HCT116 (cell line): ENCODE data around the gene GPD2. TPM values are rescaled to one million over a fixed set of nuclear protein-coding genes. Genes with fewer than 3 reads are reported as not detected.

ENCODE experiments used
- ATAC-seq: fragments of 200-7000 bp; cut with Tn5 transposase; 2 replicates; pipeline ENCODE4 v1.9.1; 2020; ENCODE audit warnings: mild to moderate bottlenecking, moderate library complexity
- BruUV-seq: library from RNA; stranded (reverse); fragments of 400-500 nt; replicated peaks from 2 replicates; lab custom pipeline; 2021; lab: Mats Ljungman, UMichigan
- CTCF ChIA-PET: fragments of 300-600 bp; sonication (Branson Sonifier 250); formaldehyde crosslinking; loops from one replicate; lab custom pipeline; 2021; ENCODE audit warnings: antibody characterized with exemption; lab: Charles Lee
- POLR2A ChIA-PET: fragments of 300-600, 350-600 bp; sonication (Branson Sonifier 250); formaldehyde crosslinking; loops from one replicate; lab custom pipeline; 2021; ENCODE audit warnings: antibody characterized with exemption; lab: Charles Lee
- RAD21 ChIA-PET, 2 experiments: fragments of 300-600 bp; sonication (Branson Sonifier 250); formaldehyde crosslinking; loops; one replicate each; lab custom pipeline; 2023; ENCODE audit warnings: low total read pairs in 2 of 2; ENCODE audit not compliant: uncharacterized antibody in 2 of 2, unreplicated experiment in 2 of 2, low non-redundant PET in 1 of 2; lab: Charles Lee
- DNase-seq: peaks from one replicate; pipeline ENCODE4 v3.0.0-alpha.2; 2010; ENCODE audit warnings: low read depth, low spot score
- H2AFZ ChIP-seq: fragments of 200-600 bp; shearing (Covaris generic), sonication (generic); 2 replicates; pipeline ENCODE4 v1.6.1; 2017; ENCODE audit warnings: low read depth, mixed run types, mixed read lengths, antibody characterized with exemption, low read length; ENCODE audit not compliant: poor library complexity, severe bottlenecking
- H3K27ac ChIP-seq: 2 replicates; pipeline ENCODE4 v1.5.1; 2012; ENCODE audit warnings: low read depth, low read length
- H3K27me3 ChIP-seq: fragments of 200-600 bp; sonication (generic); 2 replicates; pipeline ENCODE4 v1.6.1; 2016; ENCODE audit warnings: mixed run types, low read length, mixed read lengths; ENCODE audit not compliant: insufficient read depth
- H3K36me3 ChIP-seq, 2 experiments: fragments of 200-500 bp in 1 of 2; fragments of 200-600 bp in 1 of 2; sonication (Bioruptor generic) in 1 of 2; sonication (generic) in 1 of 2; 2 replicates each; pipeline versions ENCODE4 v1.5.1 to v1.6.1; 2014 to 2016; ENCODE audit warnings: low read length in 2 of 2, inconsistent platforms in 1 of 2, mixed read lengths in 1 of 2, mixed run types in 1 of 2; ENCODE audit not compliant: insufficient read depth in 2 of 2, control insufficient read depth in 1 of 2
- H3K4me1 ChIP-seq, 2 experiments: fragments of 200-600 bp in 1 of 2; sonication (generic) in 1 of 2; 2 replicates each; pipeline versions ENCODE4 v1.5.1 to v1.6.1; 2012 to 2017; ENCODE audit warnings: low read length in 2 of 2, inconsistent platforms in 1 of 2, mild to moderate bottlenecking in 1 of 2, mixed read lengths in 1 of 2, mixed run types in 1 of 2, moderate library complexity in 1 of 2; ENCODE audit not compliant: insufficient read depth in 2 of 2, control insufficient read depth in 1 of 2
- H3K4me2 ChIP-seq: fragments of 200-600 bp; sonication (generic); 2 replicates; pipeline ENCODE4 v1.6.1; 2017; ENCODE audit warnings: mixed run types, low read length, mixed read lengths
- H3K4me3 ChIP-seq, 2 experiments: fragments of 200-600 bp in 1 of 2; sonication (generic) in 1 of 2; replicated peaks in 1 of 2; 2 replicates each; pipeline ENCODE4 v1.5.1; 2011 to 2016; ENCODE audit warnings: low read length in 2 of 2, control low read depth in 1 of 2, low read depth in 1 of 2, mild to moderate bottlenecking in 1 of 2, mixed read lengths in 1 of 2, mixed run types in 1 of 2
- H3K79me2 ChIP-seq: fragments of 200-600 bp; sonication (generic); 2 replicates; pipeline ENCODE4 v1.6.1; 2017; ENCODE audit warnings: mild to moderate bottlenecking, mixed run types, low read length, moderate library complexity, mixed read lengths; ENCODE audit not compliant: insufficient read depth
- H3K9ac ChIP-seq: fragments of 200-600 bp; sonication (generic); 2 replicates; pipeline ENCODE4 v1.6.1; 2016; ENCODE audit warnings: low read length, mixed read lengths
- H3K9me2 ChIP-seq: fragments of 200-600 bp; sonication (generic), shearing (Covaris generic); 2 replicates; pipeline ENCODE4 v1.6.1; 2017; ENCODE audit warnings: mixed run types, mild to moderate bottlenecking, moderate library complexity; ENCODE audit not compliant: insufficient read depth
- H3K9me3 ChIP-seq, 2 experiments: fragments of 200-500 bp in 1 of 2; fragments of 200-600 bp in 1 of 2; sonication (Bioruptor generic) in 1 of 2; sonication (generic) in 1 of 2; 2 replicates each; pipeline ENCODE4 v1.6.1; 2014 to 2017; ENCODE audit warnings: low read length in 2 of 2, mixed read lengths in 2 of 2, inconsistent platforms in 1 of 2, low read depth in 1 of 2, mild to moderate bottlenecking in 1 of 2, mixed run types in 1 of 2, moderate library complexity in 1 of 2; ENCODE audit not compliant: control insufficient read depth in 1 of 2, insufficient read depth in 1 of 2
- H4K20me1 ChIP-seq: fragments of 200-600 bp; sonication (generic), shearing (Covaris generic); 2 replicates; pipeline ENCODE4 v1.6.1; 2017; ENCODE audit warnings: mixed run types, mild to moderate bottlenecking, moderate library complexity; ENCODE audit not compliant: insufficient read depth
- EGR1 ChIP-seq: IDR thresholded peaks from 2 replicates; pipeline ENCODE4 v1.6.1; 2012; ENCODE audit warnings: low read depth
- ELF1 ChIP-seq: IDR thresholded peaks from 2 replicates; pipeline ENCODE4 v1.6.1; 2012; ENCODE audit warnings: low read depth, borderline replicate concordance
- EZH2 ChIP-seq: fragments of 200-600 bp; sonication (generic); IDR thresholded peaks from 2 replicates; pipeline ENCODE4 v1.6.1; 2017; ENCODE audit warnings: antibody characterized with exemption, mixed run types
- FOSL1 ChIP-seq: IDR thresholded peaks from 2 replicates; pipeline ENCODE4 v1.6.1; 2012; ENCODE audit warnings: low read depth
- POLR2A ChIP-seq: IDR thresholded peaks from 2 replicates; pipeline ENCODE4 v1.7.0; 2011; ENCODE audit warnings: borderline replicate concordance; ENCODE audit not compliant: insufficient read depth, insufficient read length; ENCODE audit errors: extremely low read depth
- POLR2AphosphoS5 ChIP-seq: IDR thresholded peaks from 2 replicates; pipeline ENCODE4 v1.6.1; 2011; ENCODE audit warnings: mild to moderate bottlenecking, low read depth, low read length, moderate library complexity
- RAD21 ChIP-seq: IDR thresholded peaks from 2 replicates; pipeline ENCODE4 v1.6.1; 2012; ENCODE audit warnings: low read depth, mild to moderate bottlenecking
- SP1 ChIP-seq: IDR thresholded peaks from 2 replicates; pipeline ENCODE4 v1.6.1; 2012; ENCODE audit warnings: low read depth
- TCF7L2 ChIP-seq: IDR thresholded peaks from 2 replicates; pipeline ENCODE4 v1.7.0; 2011; ENCODE audit warnings: borderline replicate concordance, inconsistent platforms; ENCODE audit not compliant: insufficient read depth, insufficient read length; ENCODE audit errors: extremely low read depth
- YY1 ChIP-seq: IDR thresholded peaks from 2 replicates; pipeline ENCODE4 v1.6.1; 2011; ENCODE audit warnings: low read length, low read depth, moderate library complexity, mild to moderate bottlenecking; ENCODE audit not compliant: insufficient replicate concordance; ENCODE audit errors: extremely low read depth
- intact Hi-C: fragments of 100-400 bp; cut with micrococcal nuclease; formaldehyde crosslinking; loops from 2 replicates; pipeline ENCODE4 v1.10.0; 2022
- total RNA-seq: library from RNA; stranded (reverse); gene quantifications from one replicate; pipeline ENCODE4 v1.2.1, GENCODE V29; 2021; ENCODE audit not compliant: unreplicated experiment
- TF ChIP-seq, protein P1 (sequence below): IDR thresholded peaks from 2 replicates; pipeline ENCODE4 v1.6.1; 2011; ENCODE audit warnings: mild to moderate bottlenecking, low read length, moderate library complexity; ENCODE audit not compliant: insufficient replicate concordance; ENCODE audit errors: extremely low read depth
- TF ChIP-seq, protein P2 (sequence below): IDR thresholded peaks from 2 replicates; pipeline ENCODE4 v1.6.1; 2012; ENCODE audit warnings: low read depth
- TF ChIP-seq, protein P3 (sequence below): IDR thresholded peaks from 2 replicates; pipeline ENCODE4 v1.6.1; 2012

GPD2 gene
- total RNA-seq, 1 experiment from 2014 or later = 80.7 TPM

GRCh38 chr2:156473445-156473844 is 37.3 kb downstream of the GPD2 start:
- Histone ChIP-seq H3K9ac (no peak overlapping the region), H3K9me2 (no peaks in the 10 kb centered on the region), H4K20me1 (no peaks in the 10 kb centered on the region), H3K79me2 (peaks cover 36% of the 10 kb centered on the region), H3K4me1 (peaks cover 0 to 4% of the 10 kb centered on the region in 2 experiments; a peak in 1 of 4 replicates), H3K36me3 (no peaks in the 10 kb centered on the region), H3K9me3 (no peaks in the 10 kb centered on the region), H3K4me3 (no peak overlapping the region), H3K27ac (no peak overlapping the region), H3K4me2 (no peak overlapping the region), H3K27me3 (no peaks in the 10 kb centered on the region), H2AFZ (no peak overlapping the region)
- ChIA-PET RAD21 (no interaction called here), POLR2A (no interaction called here), CTCF (no interaction called here)
- ATAC-seq (no peak), DNase-seq (no peak)
- BruUV-seq = no TSS peak
- intact Hi-C loops = no loop called here
- no peak for TF ChIP-seq ELF1
- no peak for TF ChIP-seq SP1
- TF ChIP-seq POLR2AphosphoS5 = no peak
- no peak for TF ChIP-seq FOSL1
- TF ChIP-seq RAD21 = no peak
- TF ChIP-seq, protein P1, sequence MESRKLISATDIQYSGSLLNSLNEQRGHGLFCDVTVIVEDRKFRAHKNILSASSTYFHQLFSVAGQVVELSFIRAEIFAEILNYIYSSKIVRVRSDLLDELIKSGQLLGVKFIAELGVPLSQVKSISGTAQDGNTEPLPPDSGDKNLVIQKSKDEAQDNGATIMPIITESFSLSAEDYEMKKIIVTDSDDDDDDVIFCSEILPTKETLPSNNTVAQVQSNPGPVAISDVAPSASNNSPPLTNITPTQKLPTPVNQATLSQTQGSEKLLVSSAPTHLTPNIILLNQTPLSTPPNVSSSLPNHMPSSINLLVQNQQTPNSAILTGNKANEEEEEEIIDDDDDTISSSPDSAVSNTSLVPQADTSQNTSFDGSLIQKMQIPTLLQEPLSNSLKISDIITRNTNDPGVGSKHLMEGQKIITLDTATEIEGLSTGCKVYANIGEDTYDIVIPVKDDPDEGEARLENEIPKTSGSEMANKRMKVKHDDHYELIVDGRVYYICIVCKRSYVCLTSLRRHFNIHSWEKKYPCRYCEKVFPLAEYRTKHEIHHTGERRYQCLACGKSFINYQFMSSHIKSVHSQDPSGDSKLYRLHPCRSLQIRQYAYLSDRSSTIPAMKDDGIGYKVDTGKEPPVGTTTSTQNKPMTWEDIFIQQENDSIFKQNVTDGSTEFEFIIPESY = no peak
- TF ChIP-seq EZH2 = no peak
- no peak for TF ChIP-seq YY1
- no peak for TF ChIP-seq POLR2A
- no peak for TF ChIP-seq EGR1
- TF ChIP-seq, protein P2, sequence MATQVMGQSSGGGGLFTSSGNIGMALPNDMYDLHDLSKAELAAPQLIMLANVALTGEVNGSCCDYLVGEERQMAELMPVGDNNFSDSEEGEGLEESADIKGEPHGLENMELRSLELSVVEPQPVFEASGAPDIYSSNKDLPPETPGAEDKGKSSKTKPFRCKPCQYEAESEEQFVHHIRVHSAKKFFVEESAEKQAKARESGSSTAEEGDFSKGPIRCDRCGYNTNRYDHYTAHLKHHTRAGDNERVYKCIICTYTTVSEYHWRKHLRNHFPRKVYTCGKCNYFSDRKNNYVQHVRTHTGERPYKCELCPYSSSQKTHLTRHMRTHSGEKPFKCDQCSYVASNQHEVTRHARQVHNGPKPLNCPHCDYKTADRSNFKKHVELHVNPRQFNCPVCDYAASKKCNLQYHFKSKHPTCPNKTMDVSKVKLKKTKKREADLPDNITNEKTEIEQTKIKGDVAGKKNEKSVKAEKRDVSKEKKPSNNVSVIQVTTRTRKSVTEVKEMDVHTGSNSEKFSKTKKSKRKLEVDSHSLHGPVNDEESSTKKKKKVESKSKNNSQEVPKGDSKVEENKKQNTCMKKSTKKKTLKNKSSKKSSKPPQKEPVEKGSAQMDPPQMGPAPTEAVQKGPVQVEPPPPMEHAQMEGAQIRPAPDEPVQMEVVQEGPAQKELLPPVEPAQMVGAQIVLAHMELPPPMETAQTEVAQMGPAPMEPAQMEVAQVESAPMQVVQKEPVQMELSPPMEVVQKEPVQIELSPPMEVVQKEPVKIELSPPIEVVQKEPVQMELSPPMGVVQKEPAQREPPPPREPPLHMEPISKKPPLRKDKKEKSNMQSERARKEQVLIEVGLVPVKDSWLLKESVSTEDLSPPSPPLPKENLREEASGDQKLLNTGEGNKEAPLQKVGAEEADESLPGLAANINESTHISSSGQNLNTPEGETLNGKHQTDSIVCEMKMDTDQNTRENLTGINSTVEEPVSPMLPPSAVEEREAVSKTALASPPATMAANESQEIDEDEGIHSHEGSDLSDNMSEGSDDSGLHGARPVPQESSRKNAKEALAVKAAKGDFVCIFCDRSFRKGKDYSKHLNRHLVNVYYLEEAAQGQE = no peak
- TF ChIP-seq, protein P3, sequence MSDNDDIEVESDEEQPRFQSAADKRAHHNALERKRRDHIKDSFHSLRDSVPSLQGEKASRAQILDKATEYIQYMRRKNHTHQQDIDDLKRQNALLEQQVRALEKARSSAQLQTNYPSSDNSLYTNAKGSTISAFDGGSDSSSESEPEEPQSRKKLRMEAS = no peak
- TF ChIP-seq TCF7L2 = no peak
